ENCODE data around the gene MYO1A.
A peak's percentile ranks its signal among the peaks of the same experiment; 100 is the strongest.
"Not testable (repeated sequence)": the region's sequence is repeated elsewhere in the genome, so short reads cannot be mapped to it uniquely, and the experiment has no call there.

Gene MYO1A

GRCh38 chr12:57046947-57047890 is 2.7 kb downstream of the MYO1A start:
- no peak for DNase-seq (ENCODE audit: low spot score)

- no peak for DNase-seq (ENCODE audit: low spot score)
These were observed 3.7 kb downstream of the MYO1A start for GRCh38 chr12:57046086-57046791.

GRCh38 chr12:57044889-57045288 is 5.0 kb downstream of the MYO1A start:
- DNase-seq (ENCODE audit: low spot score), result no peak

GRCh38 chr12:57044468-57044867 is 5.5 kb downstream of the MYO1A start:
- DNase-seq (ENCODE audit: low spot score), result no peak

GRCh38 chr12:57042695-57043094 is 7.2 kb downstream of the MYO1A start:
- DNase-seq (ENCODE audit: low spot score), result no peak

GRCh38 chr12:57040750-57041149 is 9.2 kb downstream of the MYO1A start:
- no peak for DNase-seq (ENCODE audit: low spot score)

- no peak for DNase-seq (ENCODE audit: low spot score)
These were observed 9.7 kb downstream of the MYO1A start for GRCh38 chr12:57040211-57040610.

- DNase-seq (ENCODE audit: low spot score), result no peak
These were observed 10.7 kb downstream of the MYO1A start for GRCh38 chr12:57039016-57039798.

- no peak for DNase-seq (ENCODE audit: low spot score)
These were observed 12.7 kb downstream of the MYO1A start for GRCh38 chr12:57037264-57037663.

GRCh38 chr12:57033431-57033830 is 16.5 kb downstream of the MYO1A start:
- DNase-seq (ENCODE audit: low spot score), result peak; percentile 35

- DNase-seq (ENCODE audit: low spot score), result no peak
These were observed 18.1 kb downstream of the MYO1A start for GRCh38 chr12:57031789-57032188.

- DNase-seq (ENCODE audit: low spot score), result peak; percentile 71
These were observed 18.7 kb downstream of the MYO1A start for GRCh38 chr12:57031138-57031725.

- DNase-seq (ENCODE audit: low spot score), result no peak
These were observed 20.5 kb downstream of the MYO1A start for GRCh38 chr12:57029457-57029856.

GRCh38 chr12:57027805-57028153 is 22.1 kb downstream of the MYO1A start:
- DNase-seq (ENCODE audit: low spot score), result no peak

- DNase-seq (ENCODE audit: low spot score), result no peak
These were observed 22.7 kb downstream of the MYO1A start for GRCh38 chr12:57027011-57027804.

GRCh38 chr12:57025196-57025595 is 24.7 kb downstream of the MYO1A start:
- no peak for DNase-seq (ENCODE audit: low spot score)

- DNase-seq (ENCODE audit: low spot score), result not testable (repeated sequence)
These were observed 27.6 kb downstream of the MYO1A start for GRCh38 chr12:57022324-57022723.

GRCh38 chr12:57019983-57020719 is 29.8 kb downstream of the MYO1A start:
- no peak for DNase-seq (ENCODE audit: low spot score)

GRCh38 chr12:57018906-57019305 is 31.0 kb downstream of the MYO1A start:
- no peak for DNase-seq (ENCODE audit: low spot score)

GRCh38 chr12:57018353-57018752 is 31.6 kb downstream of the MYO1A start:
- DNase-seq (ENCODE audit: low spot score), result peak; percentile 14

GRCh38 chr12:57016348-57016747 is 33.6 kb downstream of the MYO1A start, which contains the start of gene TAC3:
Gene TAC3 (minus strand): TSS chr12:57016529. CDS start chr12:57015797, 732 bp downstream.
- DNase-seq (ENCODE audit: low spot score), result no peak

All from LoVo (cell line).